ENCODE results near the gene SLC5A11. TPM values are rescaled to one million over a fixed set of nuclear protein-coding genes. Genes with fewer than 3 reads are reported as not detected.

The SLC5A11 gene
- total RNA-seq, 1 experiment from 2014 or later, result 0.22 TPM

DNA sequence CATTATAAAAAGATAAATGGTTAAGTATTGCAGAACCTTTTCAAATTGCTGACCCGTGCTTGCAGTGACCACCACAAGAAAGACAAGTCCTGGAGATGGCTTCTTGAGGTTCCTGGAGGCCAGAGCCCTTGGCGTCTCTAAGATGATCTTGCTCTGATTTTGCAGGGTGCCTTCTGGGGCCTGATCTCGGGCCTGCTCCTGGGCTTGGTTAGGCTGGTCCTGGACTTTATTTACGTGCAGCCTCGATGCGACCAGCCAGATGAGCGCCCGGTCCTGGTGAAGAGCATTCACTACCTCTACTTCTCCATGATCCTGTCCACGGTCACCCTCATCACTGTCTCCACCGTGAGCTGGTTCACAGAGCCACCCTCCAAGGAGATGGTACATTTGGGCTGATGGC, 63.0 kb downstream of the SLC5A11 start:
- Histone ChIP-seq H2BK15ac (ENCODE audit: low read depth, low read length) (no peak overlapping the region), H2BK5ac (ENCODE audit: insufficient read length, low read length) (no peak overlapping the region), H3K27me3 (ENCODE audit: insufficient read depth, low read length) (no peaks in the 10 kb centered on the region), H3K4ac (ENCODE audit: low read depth, low read length) (no peak overlapping the region), H3T11ph (ENCODE audit: low read length) (no peak overlapping the region), H2BK120ac (ENCODE audit: low read depth, low read length, poor library complexity, severe bottlenecking) (no peak overlapping the region), H4K8ac (replicated peaks; ENCODE audit: insufficient read length, low read depth, low read length) (no peak overlapping the region), H2AFZ (ENCODE audit: low read length) (no peak overlapping the region), H3K9me3 (ENCODE audit: control insufficient read depth, low read depth, low read length) (no peaks in the 10 kb centered on the region), H3K79me2 (ENCODE audit: insufficient read depth, low read length) (no peaks in the 10 kb centered on the region), H2BK12ac (ENCODE audit: insufficient read length, low read depth, low read length) (no peak overlapping the region), H4K91ac (ENCODE audit: insufficient read length, low read depth, low read length) (no peak overlapping the region), H3K14ac (ENCODE audit: insufficient read depth, low read length) (no peak overlapping the region), H4K5ac (ENCODE audit: insufficient read length, low read depth, low read length) (no peak overlapping the region), H2AK5ac (ENCODE audit: insufficient read length, low read length) (no peak overlapping the region), H3K79me1 (ENCODE audit: insufficient read depth, low read depth, low read length, poor library complexity, severe bottlenecking) (no peaks in the 10 kb centered on the region), H3K56ac (ENCODE audit: insufficient read length, low read depth, low read length) (no peak overlapping the region), H3K23ac (ENCODE audit: insufficient read length, low read depth, low read length) (no peak overlapping the region), H3K4me2 (ENCODE audit: insufficient read depth, insufficient read length, low read length) (no peak overlapping the region), H3K9ac (ENCODE audit: extremely low read depth, insufficient read length, low read length) (no peak overlapping the region), H3K4me1 (ENCODE audit: insufficient read depth, low read length) (no peaks in the 10 kb centered on the region), H2BK20ac (ENCODE audit: low read depth, low read length, poor library complexity, severe bottlenecking) (no peak overlapping the region), H3K23me2 (ENCODE audit: insufficient read length, low read depth, low read length, poor library complexity, severe bottlenecking) (no peaks in the 10 kb centered on the region), H4K20me1 (ENCODE audit: control insufficient read depth, insufficient read depth, insufficient read length) (no peaks in the 10 kb centered on the region), H3K27ac (ENCODE audit: insufficient read length, low read depth, low read length) (no peak overlapping the region), H3K18ac (ENCODE audit: insufficient read length, low read depth, low read length) (no peak overlapping the region)
- H3K4me3 Mint-ChIP-seq, result no peak overlapping the region
- DNase-seq, result no peak
- TF ChIP-seq, protein P1, sequence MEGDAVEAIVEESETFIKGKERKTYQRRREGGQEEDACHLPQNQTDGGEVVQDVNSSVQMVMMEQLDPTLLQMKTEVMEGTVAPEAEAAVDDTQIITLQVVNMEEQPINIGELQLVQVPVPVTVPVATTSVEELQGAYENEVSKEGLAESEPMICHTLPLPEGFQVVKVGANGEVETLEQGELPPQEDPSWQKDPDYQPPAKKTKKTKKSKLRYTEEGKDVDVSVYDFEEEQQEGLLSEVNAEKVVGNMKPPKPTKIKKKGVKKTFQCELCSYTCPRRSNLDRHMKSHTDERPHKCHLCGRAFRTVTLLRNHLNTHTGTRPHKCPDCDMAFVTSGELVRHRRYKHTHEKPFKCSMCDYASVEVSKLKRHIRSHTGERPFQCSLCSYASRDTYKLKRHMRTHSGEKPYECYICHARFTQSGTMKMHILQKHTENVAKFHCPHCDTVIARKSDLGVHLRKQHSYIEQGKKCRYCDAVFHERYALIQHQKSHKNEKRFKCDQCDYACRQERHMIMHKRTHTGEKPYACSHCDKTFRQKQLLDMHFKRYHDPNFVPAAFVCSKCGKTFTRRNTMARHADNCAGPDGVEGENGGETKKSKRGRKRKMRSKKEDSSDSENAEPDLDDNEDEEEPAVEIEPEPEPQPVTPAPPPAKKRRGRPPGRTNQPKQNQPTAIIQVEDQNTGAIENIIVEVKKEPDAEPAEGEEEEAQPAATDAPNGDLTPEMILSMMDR (conservative IDR thresholded peaks at IDR 0.05), result no peak
- no peak overlapping the region for H3K27ac Mint-ChIP-seq
- H3K36me3 Mint-ChIP-seq (ENCODE audit: insufficient read depth in 1 of 3, low read depth in 3 of 3), result no peaks in the 10 kb centered on the region
- 0 out of 4 replicates have a peak, but pooled peaks cover 2 to 7% of the 10 kb centered on the region in 2 experiments for H3K4me1 Mint-ChIP-seq
- peaks cover 2% of the 10 kb centered on the region; the same call in 1 of the 2 replicates for H3K27me3 Mint-ChIP-seq (ENCODE audit: low read depth)
- WGBS (ENCODE audit: extremely low coverage, insufficient read length, low lambda C conversion rate), result no CpG with 5 or more reads among the region's 10 CpGs
- H3K9me3 Mint-ChIP-seq, result no peaks in the 10 kb centered on the region

Data from H9 (cell line).